GM18498 (cell line): ENCODE data around the gene BCAR3.
"Not testable (repeated sequence)": the region's sequence is repeated elsewhere in the genome, so short reads cannot be mapped to it uniquely, and the experiment has no call there.

Experiments used
- ATAC-seq: cut with Tn5 transposase; IDR thresholded peaks from one replicate; pipeline ENCODE4 v1.9.1; 2021; ENCODE audit warnings: mild to moderate bottlenecking, moderate library complexity; ENCODE audit not compliant: unreplicated experiment

The BCAR3 gene

DNA sequence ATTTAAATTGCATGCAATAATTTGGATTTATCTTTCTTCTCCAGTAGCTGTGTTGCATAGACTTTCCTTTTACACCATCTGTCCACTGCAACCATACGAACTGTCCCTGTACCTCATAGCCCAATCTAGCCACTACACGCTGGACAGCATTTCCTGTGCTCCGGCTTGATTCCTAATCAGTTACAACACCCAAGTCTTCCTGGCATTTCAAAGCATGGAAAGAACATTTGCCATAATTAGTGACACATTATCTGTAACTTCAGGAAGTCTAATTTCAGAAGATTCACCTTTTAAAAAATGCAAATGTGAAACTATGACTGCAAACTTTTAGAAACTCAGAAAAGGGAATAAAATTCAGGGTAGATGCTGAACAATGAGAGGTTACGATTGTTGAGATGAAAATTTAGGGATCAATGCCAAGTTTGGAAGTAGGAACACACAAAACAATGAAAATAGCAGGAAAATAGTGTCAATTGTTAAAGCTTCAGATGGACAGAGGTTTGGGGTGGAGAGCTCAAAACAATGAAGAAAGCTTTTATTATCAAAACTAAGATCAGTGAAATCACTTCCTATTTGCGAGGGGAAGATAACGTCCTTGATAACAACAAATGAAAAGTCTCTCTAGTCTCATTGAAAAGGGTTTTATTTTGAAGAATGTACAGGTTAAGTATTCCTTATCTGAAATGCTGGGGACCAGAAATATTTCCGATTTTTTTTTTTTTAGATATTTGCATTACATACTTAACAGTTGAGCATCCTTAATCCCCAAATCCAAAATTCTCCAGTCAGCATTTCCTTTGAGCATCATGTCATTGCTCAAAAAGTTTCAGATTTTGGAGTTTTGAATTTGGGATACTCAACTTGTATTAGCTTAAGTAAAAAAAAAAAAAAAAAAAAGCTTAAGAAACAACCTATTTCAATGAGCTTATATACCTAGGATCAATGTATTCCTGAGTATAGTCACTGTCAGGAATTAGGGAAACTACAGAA lies 126.5 kb downstream of the BCAR3 start:
- no peak for ATAC-seq

DNA sequence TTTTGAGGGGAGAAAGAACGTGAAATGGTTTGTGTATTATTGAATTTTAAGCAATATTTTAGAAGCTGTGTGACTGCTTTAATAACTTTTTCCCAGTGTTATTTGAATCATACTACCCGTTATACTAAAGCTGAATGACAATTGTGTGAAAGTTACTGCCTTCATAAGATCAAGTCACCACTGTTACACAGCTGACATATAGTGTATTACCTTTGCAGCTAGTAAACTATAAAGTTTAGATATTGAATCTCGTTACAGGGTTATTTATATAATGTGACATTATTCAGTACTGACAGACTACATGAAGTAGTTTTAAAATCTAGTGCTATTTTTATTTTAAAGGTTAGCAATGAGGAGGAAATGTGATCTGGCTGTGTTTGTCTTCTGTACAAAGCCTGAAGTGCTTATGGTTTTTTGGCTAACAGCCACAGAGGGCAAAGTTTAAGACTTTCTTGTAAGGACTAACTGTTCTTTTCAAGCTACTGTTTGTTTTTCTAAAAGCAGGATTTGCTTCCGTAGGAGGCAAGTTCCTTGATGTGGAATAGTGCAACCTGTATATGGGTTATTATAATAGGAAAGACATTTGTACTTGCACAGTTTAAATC lies 127.6 kb downstream of the BCAR3 start:
- not testable (repeated sequence) for ATAC-seq

DNA sequence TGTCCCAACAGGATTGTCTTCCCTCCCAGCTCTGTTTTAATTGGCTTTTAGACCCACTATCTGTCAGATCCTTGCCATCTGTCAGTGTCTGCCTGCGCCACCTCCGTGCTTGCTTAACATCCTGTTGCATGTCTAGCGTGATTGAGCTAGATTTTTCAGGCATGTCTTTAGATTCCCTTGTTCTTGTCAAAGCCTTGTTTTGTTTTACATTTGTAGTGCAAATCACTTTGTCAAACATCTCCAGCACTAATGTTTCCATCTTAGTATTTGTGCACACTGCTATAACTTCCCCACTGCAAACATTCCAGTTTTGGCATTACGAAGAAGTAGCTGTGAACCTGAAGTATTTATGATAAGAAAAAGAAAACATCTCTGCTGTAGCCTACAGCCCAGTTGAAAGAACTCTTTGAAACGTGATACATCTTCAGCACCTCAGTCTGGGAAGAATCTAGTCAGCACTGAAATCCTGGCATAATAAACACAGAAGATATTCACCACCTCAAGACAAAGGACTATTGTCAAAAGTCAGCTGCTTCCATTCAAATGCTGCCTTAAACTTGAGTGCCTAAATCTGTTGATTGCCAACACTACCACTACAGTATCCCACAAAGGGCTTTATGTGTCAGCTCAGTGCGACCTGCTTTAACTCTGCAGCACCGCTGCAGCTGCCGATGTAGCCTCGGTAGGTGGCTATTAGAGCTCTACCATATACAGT lies 128.7 kb downstream of the BCAR3 start:
- ATAC-seq: no peak

DNA sequence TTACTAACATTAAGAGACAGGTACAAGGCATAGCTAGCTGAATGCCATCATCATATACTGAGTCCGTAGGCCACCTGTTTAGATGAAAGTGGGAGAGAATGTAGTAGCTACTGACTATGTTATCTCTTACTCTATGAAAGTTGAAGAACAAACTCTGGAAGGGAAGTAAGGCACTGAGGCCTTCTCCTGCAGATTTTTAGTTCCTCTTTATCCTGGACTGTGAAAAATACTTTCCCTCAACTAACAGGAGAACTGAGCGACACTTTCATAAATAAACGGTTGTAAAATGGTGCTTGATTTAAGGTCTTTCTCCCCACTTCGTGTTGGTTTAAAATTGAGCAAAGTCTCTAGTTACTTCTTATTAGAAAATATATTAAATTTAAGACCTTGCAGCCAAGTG lies 131.8 kb downstream of the BCAR3 start:
- no peak for ATAC-seq

DNA sequence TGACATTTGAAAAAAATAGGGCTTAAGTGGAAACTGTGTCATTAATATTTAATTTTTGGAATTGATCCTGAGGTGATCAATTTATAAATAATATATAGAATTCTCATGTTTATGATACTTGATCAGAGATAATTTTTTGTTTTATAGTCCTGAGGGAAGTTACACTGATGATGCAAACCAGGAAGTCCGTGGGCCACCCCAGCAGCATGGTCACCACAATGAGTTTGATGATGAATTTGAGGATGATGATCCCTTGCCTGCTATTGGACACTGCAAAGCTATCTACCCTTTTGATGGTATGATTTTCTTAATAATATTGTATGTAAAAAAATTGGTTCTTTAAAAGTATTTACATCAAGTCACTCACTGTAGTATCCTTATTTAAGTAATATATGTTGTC lies 132.5 kb downstream of the BCAR3 start:
- no peak for ATAC-seq

DNA sequence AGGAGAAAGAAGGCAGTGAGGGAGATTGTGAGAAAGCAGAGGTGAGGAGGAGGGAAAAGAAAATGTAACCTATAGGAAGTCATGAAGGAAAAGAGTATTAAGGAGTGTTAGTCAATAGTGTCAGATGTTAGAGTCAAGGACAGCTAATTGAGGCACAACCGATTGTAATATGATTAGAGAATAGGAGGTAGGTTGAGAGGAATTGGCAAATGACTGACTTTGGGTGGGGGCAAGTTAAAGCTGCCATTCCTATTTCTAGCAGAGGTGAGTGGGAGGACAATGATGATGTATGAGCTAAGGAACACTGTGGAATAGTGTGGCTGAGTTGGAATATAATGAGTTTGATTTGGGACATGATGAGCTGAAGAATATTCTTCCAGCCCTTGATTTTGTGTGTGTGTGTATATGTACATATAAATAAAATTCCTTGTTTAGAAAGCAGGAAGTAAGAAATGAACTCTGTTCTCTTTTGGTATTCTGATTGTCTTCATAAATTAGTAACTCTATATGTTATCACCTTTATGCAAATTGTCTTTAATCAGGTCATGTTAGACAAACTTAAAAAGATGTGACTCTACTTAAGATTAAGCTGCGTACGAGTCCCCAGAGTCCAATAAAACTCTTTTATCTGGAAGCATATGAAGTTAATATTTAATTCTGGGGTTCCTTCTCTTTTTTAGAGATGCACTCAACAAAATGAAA lies 135.3 kb downstream of the BCAR3 start:
- no peak for ATAC-seq

DNA sequence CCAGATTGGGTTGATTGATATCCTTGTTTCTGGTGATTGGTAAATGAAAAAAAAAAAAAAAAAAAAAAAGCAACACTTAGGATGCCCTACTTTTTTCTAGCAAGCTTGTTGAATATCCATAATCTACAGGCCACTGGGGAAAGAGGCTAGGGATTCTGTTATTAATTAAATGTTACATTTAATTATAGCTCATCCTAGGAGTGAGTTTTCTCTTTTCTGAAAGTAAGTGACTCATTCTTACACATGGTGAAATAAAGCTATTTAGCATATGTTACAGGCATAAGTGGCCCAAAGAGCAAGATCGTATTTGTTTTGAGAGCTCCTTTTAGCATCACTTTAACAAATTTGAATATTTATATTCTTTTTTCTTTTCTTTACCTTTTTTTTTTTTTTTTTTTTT lies 139.2 kb downstream of the BCAR3 start:
- no peak for ATAC-seq

DNA sequence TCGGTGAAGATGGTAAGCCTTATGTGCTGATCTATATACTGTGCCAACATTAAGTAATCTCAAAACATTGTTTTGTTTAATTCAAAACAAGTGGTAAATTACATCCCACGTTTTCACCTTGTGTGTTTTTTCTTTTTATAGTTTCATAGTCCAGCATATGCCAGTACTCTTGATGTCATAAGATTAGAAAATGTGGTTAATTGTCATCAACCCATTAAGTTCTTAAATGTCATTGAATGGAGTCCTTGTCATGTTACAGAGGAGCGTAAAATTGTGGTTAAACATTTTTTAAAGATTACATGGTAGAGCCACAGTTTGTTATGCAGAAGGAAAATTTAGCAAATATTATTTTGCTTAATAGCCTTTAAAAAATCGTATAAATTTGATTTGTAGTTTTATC lies 140.6 kb downstream of the BCAR3 start:
- ATAC-seq: no peak

DNA sequence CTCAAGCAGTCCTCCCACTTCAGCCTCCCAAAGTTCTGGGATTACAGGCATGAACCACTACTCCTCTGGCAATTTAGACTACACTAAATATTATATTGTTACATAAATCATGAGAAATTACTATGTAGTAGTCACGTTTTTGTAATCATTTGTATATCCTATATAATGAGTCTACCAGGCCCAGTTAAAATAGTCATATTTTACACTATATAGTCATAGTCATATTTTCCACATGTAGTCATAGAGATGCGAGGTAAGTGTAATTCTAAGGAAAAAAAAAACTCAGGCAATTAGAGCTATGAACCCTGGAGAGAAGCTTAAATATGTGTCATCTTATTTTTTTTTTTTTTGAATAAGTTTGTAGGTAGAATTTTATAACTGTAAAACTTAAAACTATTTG lies 143.7 kb downstream of the BCAR3 start:
- no peak for ATAC-seq

DNA sequence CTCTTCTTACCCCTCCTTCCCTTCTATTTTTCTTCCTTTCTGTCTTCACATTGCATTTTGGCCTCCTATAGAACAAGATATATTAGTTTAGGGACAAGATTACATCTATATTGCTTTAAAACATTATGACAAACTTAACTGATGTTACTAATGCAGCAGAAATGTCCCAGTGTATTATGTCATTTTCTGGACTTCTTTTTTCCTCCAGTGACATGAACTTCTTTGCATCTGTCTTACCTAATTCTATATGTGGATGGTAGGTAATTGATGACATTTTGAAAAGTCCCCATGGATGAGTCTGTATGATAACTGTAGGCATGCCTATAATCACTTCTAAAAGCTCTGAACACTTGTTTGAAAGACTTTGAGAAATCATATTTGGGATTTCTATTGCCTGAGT lies 144.2 kb downstream of the BCAR3 start:
- no peak for ATAC-seq

DNA sequence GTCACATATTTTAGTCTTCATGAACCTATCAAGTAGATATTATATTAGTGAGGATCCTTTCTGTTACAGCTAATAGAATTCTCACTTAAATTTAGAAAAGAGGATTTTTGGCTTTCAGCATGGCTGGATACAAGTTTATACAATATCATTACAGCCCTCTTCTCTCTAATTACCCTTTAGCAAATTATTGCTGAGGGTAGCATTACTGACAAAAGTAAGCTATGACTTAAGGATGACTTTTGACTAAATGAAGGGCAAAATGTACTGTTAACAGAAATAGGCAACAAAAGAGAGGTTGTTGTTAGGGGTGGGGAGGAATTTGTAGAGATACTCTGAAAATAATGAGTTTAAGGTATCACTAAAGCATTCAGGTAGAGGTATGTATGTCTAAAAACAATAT lies 148.0 kb downstream of the BCAR3 start:
- ATAC-seq: no peak

DNA sequence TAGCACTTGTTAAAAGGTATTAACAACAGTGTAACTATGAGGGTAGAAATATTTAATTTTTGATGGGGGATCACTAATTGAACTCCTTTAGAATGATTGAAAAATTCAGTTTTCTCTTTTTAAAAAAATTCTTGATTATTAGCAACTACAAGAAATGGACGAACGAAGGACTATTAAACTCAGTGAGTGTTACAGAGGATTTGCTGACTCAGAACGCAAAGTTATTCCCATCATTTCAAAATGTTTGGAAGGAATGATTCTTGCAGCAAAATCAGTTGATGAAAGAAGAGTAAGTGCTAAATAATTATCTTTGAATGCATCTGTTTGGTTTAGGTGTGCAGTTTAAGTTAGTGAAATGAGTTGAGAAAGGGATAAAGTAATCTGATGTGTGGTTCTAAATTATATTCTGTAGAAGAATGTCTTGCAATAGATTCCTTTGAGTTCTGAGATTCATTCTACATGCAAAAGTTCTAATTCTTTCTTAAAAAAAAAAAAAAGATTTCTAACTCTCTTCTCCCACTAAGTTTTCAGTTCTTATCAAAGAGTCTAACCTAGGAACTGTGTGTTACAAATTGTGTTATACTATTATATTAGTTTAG lies 148.8 kb downstream of the BCAR3 start:
- ATAC-seq: no peak

DNA sequence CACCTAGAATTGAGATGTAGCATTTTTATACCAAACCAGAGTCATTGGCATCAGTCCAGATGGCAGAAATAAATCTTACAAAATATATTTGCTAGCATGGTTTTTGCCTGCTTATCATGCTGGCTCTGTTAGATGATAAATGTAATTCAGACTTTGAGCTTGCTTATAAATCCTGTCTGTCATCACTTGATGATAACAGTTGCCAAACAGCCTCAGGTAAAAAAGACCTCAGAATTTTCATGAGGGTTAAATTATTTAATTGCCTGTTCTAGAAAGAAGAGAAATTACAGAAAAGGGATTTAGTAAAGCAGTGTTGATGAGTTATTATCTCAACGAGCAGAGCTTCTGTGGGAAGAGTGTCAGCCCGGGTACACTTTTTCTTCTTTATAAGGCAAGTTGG lies 150.4 kb downstream of the BCAR3 start:
- no peak for ATAC-seq

DNA sequence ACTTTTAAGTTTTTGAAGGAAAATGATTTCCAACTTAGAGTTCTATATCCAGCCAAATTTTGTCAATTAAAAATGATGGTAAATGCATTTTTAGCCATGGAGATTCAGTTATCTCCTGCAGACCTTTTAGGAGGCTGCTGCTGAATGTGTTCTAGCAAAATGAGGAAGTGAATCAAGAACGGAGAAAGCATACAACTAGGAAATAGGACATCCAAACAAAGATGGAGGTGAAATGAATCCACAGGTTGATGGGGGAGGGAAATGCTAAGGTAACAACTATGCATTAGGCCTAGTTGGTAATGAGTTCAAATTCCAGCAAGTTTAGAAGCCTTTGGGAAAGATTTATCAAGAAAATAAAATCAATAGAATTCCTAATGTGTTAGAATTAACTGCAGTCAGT lies 153.2 kb downstream of the BCAR3 start:
- no peak for ATAC-seq

DNA sequence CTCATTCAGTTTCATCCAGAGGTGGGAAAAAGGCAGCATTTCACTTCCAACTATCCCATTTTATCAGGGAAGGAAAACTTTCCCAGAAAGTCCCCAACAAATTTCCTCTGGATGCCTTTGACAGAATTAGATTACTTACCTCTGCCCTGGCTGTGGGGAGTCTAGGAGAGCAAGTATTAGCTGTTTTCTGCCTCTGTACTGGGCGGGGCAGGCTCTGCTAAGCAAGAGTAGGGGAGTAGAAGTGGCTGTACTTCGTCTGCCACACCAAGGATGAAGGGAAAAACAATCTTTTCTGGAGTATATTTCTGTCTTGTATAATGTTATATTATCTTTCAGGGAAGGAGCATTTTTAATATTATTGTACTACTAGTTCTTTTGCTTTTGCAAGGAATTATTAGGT lies 155.2 kb downstream of the BCAR3 start:
- ATAC-seq: no peak

DNA sequence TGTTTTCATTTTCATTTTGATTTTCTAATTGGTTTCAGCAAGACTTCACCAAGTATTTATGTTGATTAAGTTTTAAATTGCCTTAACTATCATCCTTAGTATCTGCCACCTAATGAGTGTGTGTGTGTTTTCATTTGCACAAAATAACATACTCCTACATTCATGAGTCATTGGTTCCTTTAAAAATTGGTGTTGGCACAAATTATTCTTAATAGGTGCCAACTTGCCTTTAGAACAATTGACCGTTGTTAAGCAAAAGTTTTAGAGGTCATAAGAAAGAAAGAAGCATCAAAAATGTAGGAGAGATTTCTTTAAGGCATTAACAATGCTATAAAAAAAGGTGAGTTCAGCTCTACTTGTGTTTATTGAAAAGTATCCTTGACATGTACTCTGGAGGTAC lies 156.2 kb downstream of the BCAR3 start:
- no peak for ATAC-seq

DNA sequence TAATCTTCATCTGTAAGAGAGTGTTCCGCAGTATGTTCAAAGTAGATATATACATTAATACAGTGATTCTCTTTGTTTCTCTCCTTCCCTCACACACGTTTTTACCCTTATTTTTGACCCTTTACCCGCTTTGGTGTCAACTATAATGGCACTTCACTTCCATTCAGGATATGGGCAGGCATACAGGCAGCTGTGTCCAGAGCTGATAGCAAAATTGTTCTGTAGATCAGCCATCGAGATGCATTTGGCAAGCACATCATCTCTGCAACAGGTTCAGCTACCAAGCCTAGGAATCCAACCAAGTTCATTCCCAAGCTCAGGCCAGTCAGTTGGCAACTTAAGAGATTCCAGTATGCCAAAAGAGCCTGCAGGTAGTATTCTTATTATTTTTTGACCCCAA lies 158.9 kb downstream of the BCAR3 start:
- ATAC-seq: no peak

DNA sequence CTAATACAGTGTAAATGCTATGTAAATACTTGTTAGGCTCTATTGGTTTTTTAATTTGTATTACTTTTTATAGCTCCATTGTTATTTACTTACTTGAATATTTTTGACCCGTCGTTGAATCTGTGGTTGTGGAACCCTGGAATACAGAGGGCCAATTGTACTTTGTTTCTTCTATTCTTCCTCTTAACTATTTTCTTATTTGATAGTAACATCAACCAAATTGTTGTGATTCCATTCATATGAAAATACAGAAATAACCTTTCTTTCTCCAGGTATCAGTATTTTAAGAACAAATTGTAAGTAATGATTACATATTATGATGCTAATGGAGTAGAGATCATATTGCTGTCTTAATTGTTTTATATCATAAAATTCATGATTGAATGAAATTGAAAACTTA lies 160.0 kb downstream of the BCAR3 start:
- ATAC-seq: no peak

DNA sequence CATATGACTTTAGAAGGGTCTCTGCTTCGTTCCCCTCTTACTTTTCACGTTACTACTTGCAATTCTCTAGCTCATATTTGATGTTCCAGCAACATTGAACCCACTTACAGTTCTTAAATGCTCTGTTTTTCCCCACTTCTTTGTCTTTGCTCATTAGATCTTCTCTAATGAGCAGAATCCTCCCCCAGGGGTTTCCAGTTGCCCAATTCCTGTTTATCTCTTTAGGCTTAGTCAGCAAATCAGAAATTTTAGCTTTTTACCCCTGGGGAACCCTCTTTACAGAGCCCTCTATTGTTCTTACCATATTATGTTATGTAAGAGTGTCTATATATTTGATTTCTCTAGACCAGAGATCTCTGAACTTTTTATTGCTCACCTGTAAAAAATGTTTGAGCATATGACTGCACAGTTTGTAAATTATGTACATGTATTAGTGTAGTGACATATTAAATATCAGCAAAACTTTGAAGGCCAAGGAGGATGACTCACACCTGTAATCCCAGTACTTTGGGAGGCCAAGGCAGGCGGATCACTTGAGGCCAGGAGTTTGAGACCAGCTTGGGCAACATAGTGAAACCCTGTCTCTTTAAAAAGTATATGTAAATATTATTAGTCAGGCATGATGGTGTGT lies 162.3 kb downstream of the BCAR3 start:
- ATAC-seq: no peak

DNA sequence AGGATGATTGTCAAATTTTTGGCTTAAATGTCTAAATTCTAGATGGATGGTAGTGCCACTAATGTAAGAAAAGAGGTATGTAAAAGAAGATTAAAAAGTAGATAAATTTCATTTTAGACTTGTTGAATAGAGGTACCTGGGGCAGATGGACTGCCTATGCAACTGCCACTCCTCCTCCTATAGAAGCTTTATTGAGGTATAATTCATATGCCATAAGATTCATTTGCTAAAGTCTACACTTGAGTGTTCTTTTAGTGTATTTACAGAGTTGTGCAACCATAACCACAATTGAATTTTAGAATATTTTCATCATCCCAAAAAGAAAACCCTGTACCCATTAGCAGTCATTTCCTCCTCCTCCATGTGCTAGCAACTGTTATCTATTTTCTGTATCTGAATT lies 163.1 kb downstream of the BCAR3 start:
- no peak for ATAC-seq
